Cardiac muscle cell (in vitro differentiated cells and primary cell): ENCODE measurements around the gene OR6M1. TPM values are rescaled to one million over a fixed set of nuclear protein-coding genes. Genes with fewer than 3 reads are reported as not detected.

Source experiments
- DNase-seq, 2 donors: peaks; one replicate each; pipeline versions ENCODE4 v3.0.0 to v3.0.0-alpha.2; 2010 to 2017; ENCODE audit warnings: low read depth in 1 of 2, low spot score in 1 of 2
- H3K27ac ChIP-seq: fragments of 200-600 bp; sonication (generic); 2 replicates; pipeline ENCODE4 v1.5.1; 2016
- H3K27me3 ChIP-seq: fragments of 200-600 bp; sonication (generic); 2 replicates; pipeline ENCODE4 v1.6.0; 2016; ENCODE audit warnings: control low read depth
- H3K36me3 ChIP-seq: fragments of 200-600 bp; sonication (generic); 2 replicates; pipeline ENCODE4 v1.5.1; 2016; ENCODE audit warnings: control low read depth
- H3K4me1 ChIP-seq: fragments of 200-600 bp; sonication (generic); 2 replicates; pipeline ENCODE4 v1.8.1; 2017; ENCODE audit warnings: low read depth, mild to moderate bottlenecking, mixed run types
- H3K4me3 ChIP-seq: fragments of 200-600 bp; sonication (generic); 2 replicates; pipeline ENCODE4 v1.5.1; 2016; ENCODE audit warnings: mild to moderate bottlenecking
- H3K9me3 ChIP-seq: fragments of 200-600 bp; sonication (generic); 2 replicates; pipeline ENCODE4 v1.5.1; 2017; ENCODE audit warnings: low read depth, mild to moderate bottlenecking, control low read depth
- CTCF ChIP-seq: IDR thresholded peaks from 2 replicates; pipeline ENCODE4 v1.5.1; 2012; ENCODE audit warnings: low read depth, mild to moderate bottlenecking, low read length
- polyA plus RNA-seq: library from polyadenylated mRNA; unstranded; fragments of >200 nt; fragmentation: Nextera tagmentation; extraction: Ambion mirVana; gene quantifications from 2 replicates; pipeline ENCODE4 v1.2.1, GENCODE V29; 2016
- total RNA-seq: library from RNA; depleted of rRNA; stranded (reverse); fragments of >200 nt; gene quantifications from 2 replicates; pipeline ENCODE4 v1.2.3, GENCODE V29; 2016

The OR6M1 gene
- total and polyA plus RNA-seq, 2 experiments from 2014 or later = not detected

- H3K4me3 ChIP-seq = no peak overlapping the region
- no peak overlapping the region for H3K27ac ChIP-seq
- no peaks in the 10 kb centered on the region for H3K27me3 ChIP-seq
- no peaks in the 10 kb centered on the region for H3K36me3 ChIP-seq
- no peaks in the 10 kb centered on the region for H3K9me3 ChIP-seq
- DNase-seq = no peak
- no peaks in the 10 kb centered on the region for H3K4me1 ChIP-seq
- no peak for TF ChIP-seq CTCF
Observed at GRCh38 chr11:123757976-123758375, 48.2 kb downstream of the OR6M1 start.

GRCh38 chr11:123755813-123756212 is 50.3 kb downstream of the OR6M1 start:
- H3K27ac ChIP-seq = no peak overlapping the region
- no peaks in the 10 kb centered on the region for H3K27me3 ChIP-seq
- no peaks in the 10 kb centered on the region for H3K9me3 ChIP-seq
- no peak overlapping the region for H3K4me3 ChIP-seq
- no peak for DNase-seq
- H3K36me3 ChIP-seq = no peaks in the 10 kb centered on the region
- TF ChIP-seq CTCF = no peak
- no peaks in the 10 kb centered on the region for H3K4me1 ChIP-seq

Other genes with a start within 250 kb of the OR6M1 start
- gene SCN3B, start 151.7 kb downstream of the OR6M1 start, total RNA-seq = 0.12 and 0.46 TPM in 2 replicates
- gene SCN3B, start 151.7 kb downstream of the OR6M1 start, polyA plus RNA-seq = 0.77 and 1.2 TPM in 2 replicates
- 11.8 and 12.0 TPM in 2 replicates for gene ZNF202, start 64.7 kb downstream of the OR6M1 start, total RNA-seq
- 4.8 and 8.3 TPM in 2 replicates for gene ZNF202, start 64.7 kb downstream of the OR6M1 start, polyA plus RNA-seq
- not detected in 2 replicates for gene OR6X1, start 51.8 kb downstream of the OR6M1 start, total RNA-seq
- not detected in 2 replicates for gene OR6X1, start 51.8 kb downstream of the OR6M1 start, polyA plus RNA-seq
- gene TMEM225, start 79.3 kb upstream of the OR6M1 start, total RNA-seq = not detected in 2 replicates
- gene TMEM225, start 79.3 kb upstream of the OR6M1 start, polyA plus RNA-seq = not detected in 2 replicates
- not detected in 2 replicates for gene OR8D4, start 95.8 kb upstream of the OR6M1 start, total RNA-seq
- gene OR8D4, start 95.8 kb upstream of the OR6M1 start, polyA plus RNA-seq = not detected in 2 replicates
- 0.15 TPM in 1 of 2 replicates, not detected in the other for gene OR4D5, start 133.3 kb upstream of the OR6M1 start, total RNA-seq
- not detected in 2 replicates for gene OR4D5, start 133.3 kb upstream of the OR6M1 start, polyA plus RNA-seq
- gene OR6T1, start 137.5 kb upstream of the OR6M1 start, total RNA-seq = not detected in 2 replicates
- not detected in 2 replicates for gene OR6T1, start 137.5 kb upstream of the OR6M1 start, polyA plus RNA-seq
- not detected in 2 replicates for gene OR10S1, start 171.4 kb upstream of the OR6M1 start, total RNA-seq
- not detected in 2 replicates for gene OR10S1, start 171.4 kb upstream of the OR6M1 start, polyA plus RNA-seq
- gene OR10G6, start 188.8 kb upstream of the OR6M1 start, total RNA-seq = not detected in 2 replicates
- gene OR10G6, start 188.8 kb upstream of the OR6M1 start, polyA plus RNA-seq = not detected in 2 replicates
- not detected in 2 replicates for gene OR10G4, start 206.6 kb upstream of the OR6M1 start, total RNA-seq
- gene OR10G4, start 206.6 kb upstream of the OR6M1 start, polyA plus RNA-seq = not detected in 2 replicates
- not detected in 2 replicates for gene OR10G9, start 216.7 kb upstream of the OR6M1 start, total RNA-seq
- not detected in 2 replicates for gene OR10G9, start 216.7 kb upstream of the OR6M1 start, polyA plus RNA-seq
- not detected in 2 replicates for gene OR10G8, start 220.4 kb upstream of the OR6M1 start, total RNA-seq
- not detected in 2 replicates for gene OR10G8, start 220.4 kb upstream of the OR6M1 start, polyA plus RNA-seq
- not detected in 2 replicates for gene OR10G7, start 235.0 kb upstream of the OR6M1 start, total RNA-seq
- gene OR10G7, start 235.0 kb upstream of the OR6M1 start, polyA plus RNA-seq = not detected in 2 replicates